HG03571 (cell line): ENCODE data around the gene PITPNM3.
"Not testable (repeated sequence)": the region's sequence is repeated elsewhere in the genome, so short reads cannot be mapped to it uniquely, and the experiment has no call there.

Experiments used
- ATAC-seq: cut with Tn5 transposase; IDR thresholded peaks from one replicate; pipeline ENCODE4 v1.9.1; 2021; ENCODE audit not compliant: unreplicated experiment

PITPNM3 gene

GRCh38 chr17:6575596-6575988, 19.2 kb upstream of the PITPNM3 start:
- no peak for ATAC-seq

- no peak for ATAC-seq
These were observed 18.6 kb upstream of the PITPNM3 start for GRCh38 chr17:6574687-6575595.

GRCh38 chr17:6573982-6574686, 17.8 kb upstream of the PITPNM3 start:
- ATAC-seq, result no peak

GRCh38 chr17:6573495-6573894, 17.1 kb upstream of the PITPNM3 start:
- ATAC-seq, result not testable (repeated sequence)

GRCh38 chr17:6572972-6573370, 16.6 kb upstream of the PITPNM3 start:
- no peak for ATAC-seq

- ATAC-seq, result no peak
These were observed 15.1 kb upstream of the PITPNM3 start for GRCh38 chr17:6571452-6571781.

GRCh38 chr17:6570731-6571451, 14.5 kb upstream of the PITPNM3 start:
- no peak for ATAC-seq

- ATAC-seq, result no peak
These were observed 13.3 kb upstream of the PITPNM3 start for GRCh38 chr17:6569370-6570285.

- ATAC-seq, result no peak
These were observed 11.9 kb upstream of the PITPNM3 start for GRCh38 chr17:6568184-6568758.

- ATAC-seq, result no peak
These were observed 11.3 kb upstream of the PITPNM3 start for GRCh38 chr17:6567528-6568183.

- ATAC-seq, result no peak
These were observed 5.1 kb upstream of the PITPNM3 start for GRCh38 chr17:6561446-6561845.

- no peak for ATAC-seq
These were observed 4.1 kb upstream of the PITPNM3 start for GRCh38 chr17:6560496-6560895.

GRCh38 chr17:6559753-6560215, 3.4 kb upstream of the PITPNM3 start:
- ATAC-seq, result no peak

GRCh38 chr17:6558932-6559752, 2.8 kb upstream of the PITPNM3 start:
- no peak for ATAC-seq

- no peak for ATAC-seq
These were observed 1.9 kb upstream of the PITPNM3 start for GRCh38 chr17:6558276-6558675.

GRCh38 chr17:6557040-6557438, 684 bp upstream of the PITPNM3 start:
- no peak for ATAC-seq

- ATAC-seq, result no peak
These were observed 829 bp downstream of the PITPNM3 start for GRCh38 chr17:6555331-6556120.

- ATAC-seq, result no peak
These were observed 1.5 kb downstream of the PITPNM3 start for GRCh38 chr17:6554871-6555330.
